GM13977 (cell line): ENCODE measurements around the gene ZNF148.

Source experiments
- DNase-seq: peaks from one replicate; pipeline ENCODE4 v3.0.0; 2012; ENCODE audit warnings: low spot score
- in situ Hi-C: fragments of 300-500 bp; cut with MboI; formaldehyde crosslinking; loops from one replicate; pipeline ENCODE4 v1.12.0; 2022; ENCODE audit warnings: low sequenced_read_pairs, low pct_unique_long_range_greater_than_20kb, mixed read lengths, inconsistent platforms; ENCODE audit not compliant: unreplicated experiment
- TF ChIP-seq, protein P1 (sequence below): IDR thresholded peaks from 2 replicates; pipeline ENCODE4 v1.5.1; 2012; ENCODE audit warnings: mild to moderate bottlenecking, control low read depth; ENCODE audit not compliant: insufficient read depth; ENCODE audit errors: extremely low read depth, missing control alignments

The ZNF148 gene

DNA sequence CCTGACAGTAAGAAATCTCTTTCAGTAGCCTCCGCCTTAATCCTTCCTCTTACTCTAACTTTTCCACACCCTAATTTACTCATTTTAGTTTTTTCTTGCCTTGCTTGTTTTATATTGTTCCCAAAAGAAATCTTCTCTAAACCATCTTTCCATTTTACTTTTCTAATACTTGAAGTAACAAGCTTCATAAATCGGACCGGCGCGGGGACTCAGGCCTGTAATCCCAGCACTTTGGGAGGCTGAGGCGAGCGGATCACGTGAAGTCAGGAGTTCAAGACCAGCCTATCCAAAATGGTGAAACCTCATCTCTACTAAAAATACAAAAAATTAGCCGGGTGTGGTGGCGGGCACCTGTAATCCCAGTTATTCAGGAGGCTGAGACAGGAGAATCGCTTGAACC lies 17.3 kb downstream of the ZNF148 start:
- in situ Hi-C loops = no loop called here
- no peak for DNase-seq
- TF ChIP-seq, protein P1, sequence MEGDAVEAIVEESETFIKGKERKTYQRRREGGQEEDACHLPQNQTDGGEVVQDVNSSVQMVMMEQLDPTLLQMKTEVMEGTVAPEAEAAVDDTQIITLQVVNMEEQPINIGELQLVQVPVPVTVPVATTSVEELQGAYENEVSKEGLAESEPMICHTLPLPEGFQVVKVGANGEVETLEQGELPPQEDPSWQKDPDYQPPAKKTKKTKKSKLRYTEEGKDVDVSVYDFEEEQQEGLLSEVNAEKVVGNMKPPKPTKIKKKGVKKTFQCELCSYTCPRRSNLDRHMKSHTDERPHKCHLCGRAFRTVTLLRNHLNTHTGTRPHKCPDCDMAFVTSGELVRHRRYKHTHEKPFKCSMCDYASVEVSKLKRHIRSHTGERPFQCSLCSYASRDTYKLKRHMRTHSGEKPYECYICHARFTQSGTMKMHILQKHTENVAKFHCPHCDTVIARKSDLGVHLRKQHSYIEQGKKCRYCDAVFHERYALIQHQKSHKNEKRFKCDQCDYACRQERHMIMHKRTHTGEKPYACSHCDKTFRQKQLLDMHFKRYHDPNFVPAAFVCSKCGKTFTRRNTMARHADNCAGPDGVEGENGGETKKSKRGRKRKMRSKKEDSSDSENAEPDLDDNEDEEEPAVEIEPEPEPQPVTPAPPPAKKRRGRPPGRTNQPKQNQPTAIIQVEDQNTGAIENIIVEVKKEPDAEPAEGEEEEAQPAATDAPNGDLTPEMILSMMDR = no peak

DNA sequence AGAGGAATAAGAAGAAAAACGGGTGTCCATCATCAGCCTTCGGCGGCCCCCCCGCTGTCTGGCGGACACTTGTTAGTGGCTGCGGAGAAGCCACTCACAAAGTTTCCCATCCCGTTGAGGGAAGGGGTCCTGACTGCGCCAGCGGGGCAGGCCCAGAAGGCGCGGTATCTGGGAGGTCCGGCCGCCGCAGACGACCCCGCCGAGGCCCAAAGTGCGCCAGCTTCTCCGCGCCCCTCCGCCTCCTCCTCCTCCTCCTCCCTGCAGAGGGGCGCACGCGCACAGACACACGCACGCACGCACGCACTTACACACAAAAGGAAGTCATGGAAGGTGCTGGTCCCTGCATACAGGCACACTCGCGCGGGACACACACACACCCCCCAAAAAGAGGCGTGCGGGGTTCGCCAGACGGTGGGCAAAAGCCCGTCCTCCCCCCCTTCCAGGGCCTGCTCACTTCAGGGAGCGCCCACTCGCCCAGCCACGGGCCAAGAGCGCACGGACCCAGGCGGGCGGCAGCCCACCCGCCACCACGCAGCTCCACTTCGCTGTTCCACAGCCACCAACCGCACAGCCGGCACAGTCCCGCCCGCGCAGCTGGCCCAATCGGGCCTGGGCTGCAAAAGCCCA lies 18.0 kb downstream of the ZNF148 start:
- DNase-seq = peak; percentile 85
- TF ChIP-seq, protein P1 = no peak
- in situ Hi-C loops = no loop called here

DNA sequence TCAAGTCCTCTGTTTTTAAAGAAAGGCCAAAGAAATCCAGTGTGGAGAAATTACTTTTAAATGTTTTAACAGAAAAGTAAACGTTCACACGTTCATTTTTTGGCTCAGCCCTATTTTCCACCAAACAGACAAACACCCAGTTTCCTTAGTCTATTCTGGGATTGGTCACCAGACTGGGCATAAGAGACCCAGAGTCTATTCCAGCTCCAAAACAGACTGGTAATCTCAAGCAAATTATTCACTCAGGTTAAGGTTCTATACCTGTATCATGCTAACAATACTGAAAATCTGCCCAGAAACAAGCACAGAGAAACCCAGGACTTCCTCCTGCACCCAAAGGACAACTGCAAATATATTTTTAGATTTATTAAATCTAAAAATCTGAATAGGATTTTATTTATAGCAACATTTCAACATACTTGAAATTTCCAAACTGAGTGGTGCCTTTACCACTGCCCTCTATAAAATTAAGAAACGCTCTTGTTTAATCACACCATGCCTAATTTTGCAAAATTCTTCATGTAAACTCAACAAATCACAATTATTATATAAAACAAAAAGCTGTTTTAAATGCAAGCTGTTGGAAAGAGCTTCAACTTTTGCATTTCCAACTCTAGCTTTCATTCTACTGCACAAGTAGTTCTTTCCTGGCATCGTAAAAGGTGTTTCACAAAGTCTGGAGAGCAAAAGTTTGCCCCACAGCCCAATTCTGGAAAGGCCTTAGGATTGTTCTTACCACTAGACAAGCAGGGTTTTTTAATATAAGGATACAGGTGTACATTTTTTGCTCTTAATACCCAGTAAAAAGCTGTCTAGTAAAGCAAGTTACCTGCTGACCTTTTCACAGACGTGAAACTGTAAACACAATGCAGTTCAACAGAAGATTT lies 18.7 kb downstream of the ZNF148 start:
- DNase-seq = no peak
- in situ Hi-C loops = no loop called here
- TF ChIP-seq, protein P1 = no peak

DNA sequence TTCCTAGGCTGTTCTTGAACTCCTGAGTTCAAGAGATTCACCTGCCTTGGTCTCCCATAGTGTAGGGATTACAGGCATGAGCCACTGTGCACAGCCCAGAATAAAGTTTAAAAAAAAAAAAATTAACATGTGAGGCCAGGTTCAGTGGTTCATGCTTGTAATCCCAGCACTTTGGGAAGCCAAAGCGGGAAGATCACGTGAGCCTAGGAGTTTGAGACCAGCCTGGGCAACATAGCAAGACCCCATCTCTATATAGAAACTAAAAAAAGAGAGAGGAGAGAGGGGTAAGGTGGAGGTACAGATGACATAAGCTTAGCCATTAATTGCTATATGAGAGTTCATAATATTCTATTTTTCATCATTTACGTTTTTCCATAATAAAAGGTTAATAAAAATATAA lies 21.5 kb downstream of the ZNF148 start:
- no peak for DNase-seq
- TF ChIP-seq, protein P1 = no peak
- in situ Hi-C loops = no loop called here

DNA sequence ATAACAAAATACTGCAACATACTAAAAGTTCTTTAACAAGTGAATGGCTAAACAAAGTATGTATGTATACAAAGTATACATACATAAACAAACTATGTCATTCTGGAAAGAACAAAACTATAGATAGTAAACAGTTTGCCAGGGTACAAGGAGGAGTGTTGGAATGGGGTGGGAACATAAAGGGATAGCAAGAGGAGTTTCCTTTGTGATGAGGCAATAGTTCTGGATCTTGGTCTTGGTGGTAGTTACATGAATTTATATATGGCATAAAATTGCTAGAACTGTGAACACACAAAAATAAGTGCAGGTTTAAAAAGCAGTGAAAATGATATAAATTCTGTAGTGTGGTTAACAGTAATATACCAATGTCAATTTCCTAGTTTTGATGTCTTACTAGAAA lies 22.0 kb downstream of the ZNF148 start:
- TF ChIP-seq, protein P1 = no peak
- in situ Hi-C loops = no loop called here
- DNase-seq = no peak

DNA sequence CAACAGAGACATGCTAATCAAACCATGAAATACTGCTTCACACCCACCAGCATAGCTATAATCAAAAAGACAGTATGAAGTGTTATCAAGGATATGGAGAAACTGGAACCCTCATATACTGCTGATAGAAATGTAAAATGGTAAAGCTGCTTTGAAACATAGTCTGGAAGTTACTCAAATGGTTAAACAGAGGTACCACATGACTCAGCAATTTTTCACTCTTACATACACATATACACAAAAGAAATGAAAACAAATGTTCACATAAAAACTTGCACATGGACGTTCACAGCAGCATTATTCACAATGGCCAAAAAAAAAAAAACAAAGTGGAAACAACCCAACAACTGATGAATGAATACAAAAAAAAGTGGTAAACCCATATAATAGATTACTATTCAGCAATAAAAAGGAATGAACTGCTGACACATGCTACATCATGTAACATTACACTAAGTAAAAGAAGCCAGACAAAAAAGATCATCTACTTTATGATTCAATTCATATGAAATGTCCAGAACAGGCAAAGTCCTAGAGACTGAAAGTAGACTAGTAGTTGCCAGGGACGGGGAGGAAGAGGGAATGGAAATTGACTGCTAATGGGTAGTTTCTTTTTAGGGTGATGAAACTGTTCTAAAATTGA lies 23.2 kb downstream of the ZNF148 start:
- DNase-seq = no peak
- in situ Hi-C loops = no loop called here

More for the DNA sequence above, 23.2 kb downstream of the ZNF148 start:
- TF ChIP-seq, protein P1 = no peak
